GM19035 (cell line): ENCODE measurements around the gene TRIP12.
"Not testable (repeated sequence)": the region's sequence is repeated elsewhere in the genome, so short reads cannot be mapped to it uniquely, and the experiment has no call there.

Experiments
- ATAC-seq: cut with Tn5 transposase; IDR thresholded peaks from one replicate; pipeline ENCODE4 v1.9.1; 2021; ENCODE audit not compliant: unreplicated experiment

The TRIP12 gene

DNA sequence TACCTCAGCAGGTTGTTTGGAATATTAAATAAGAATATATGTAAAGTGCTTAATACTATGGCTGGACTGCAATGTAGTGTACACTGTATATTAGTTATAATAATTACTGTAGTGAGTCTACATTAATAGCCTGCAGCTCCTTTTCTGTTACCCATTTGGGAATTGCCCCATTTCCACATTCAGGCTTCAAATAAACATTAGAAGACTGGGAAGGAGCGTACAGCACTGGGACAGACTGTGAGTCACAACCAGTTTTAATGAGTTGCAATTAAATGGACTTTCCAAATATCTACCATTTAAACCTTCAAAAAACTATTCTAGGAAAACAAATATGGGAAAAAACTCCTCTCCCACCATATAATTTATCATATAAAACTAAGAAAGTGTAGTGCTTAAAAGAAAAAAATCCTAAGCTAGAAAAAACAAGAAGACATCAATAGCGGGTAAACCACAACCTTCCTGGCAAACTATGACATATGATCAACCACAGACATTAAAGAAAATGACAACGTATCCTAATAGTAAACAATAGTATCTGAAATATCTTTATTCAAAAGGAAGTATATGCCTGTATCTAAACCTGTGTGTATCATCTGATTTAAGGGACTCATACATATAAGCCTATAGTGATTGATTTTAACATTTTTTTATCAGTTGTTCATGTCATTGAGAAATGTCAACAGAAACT is 86.1 kb downstream of the TRIP12 start:
- no peak for ATAC-seq

- not testable (repeated sequence) for ATAC-seq
These were observed 87.4 kb downstream of the TRIP12 start for GRCh38 chr2:229834368-229834767.

- no peak for ATAC-seq
These were observed 89.3 kb downstream of the TRIP12 start for GRCh38 chr2:229832510-229832898.

DNA sequence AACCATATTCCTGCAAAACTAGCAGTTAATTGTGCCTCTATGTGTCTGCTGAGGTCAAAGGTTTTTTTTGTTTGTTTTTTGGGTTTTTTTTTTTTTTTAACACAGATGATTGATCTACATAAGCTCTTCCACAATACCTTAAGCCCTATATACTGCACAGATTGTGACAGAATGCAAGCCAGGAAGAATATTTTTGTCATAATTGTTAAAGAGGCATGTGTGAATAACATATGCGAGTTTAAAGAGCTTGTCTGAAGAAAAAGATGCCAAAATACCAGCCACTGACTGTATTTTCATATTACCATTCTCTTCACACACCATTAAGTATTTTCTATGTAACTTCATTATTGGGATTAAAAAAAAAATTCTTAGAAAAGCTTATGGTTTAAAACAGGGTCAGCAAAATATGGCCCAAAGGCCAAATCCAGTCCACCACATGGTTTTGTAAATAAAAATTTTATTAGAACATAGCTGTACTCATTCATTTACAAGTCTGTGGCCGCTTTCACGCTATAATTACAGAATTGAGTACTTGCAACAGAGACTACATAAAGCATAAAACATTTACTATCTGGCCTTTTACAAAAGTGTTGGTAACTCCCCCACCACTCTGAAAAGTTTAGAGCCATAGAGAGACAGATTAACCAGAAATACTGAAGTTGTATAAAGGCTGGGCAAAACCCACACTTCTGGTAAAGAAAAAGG is 89.9 kb downstream of the TRIP12 start:
- no peak for ATAC-seq

DNA sequence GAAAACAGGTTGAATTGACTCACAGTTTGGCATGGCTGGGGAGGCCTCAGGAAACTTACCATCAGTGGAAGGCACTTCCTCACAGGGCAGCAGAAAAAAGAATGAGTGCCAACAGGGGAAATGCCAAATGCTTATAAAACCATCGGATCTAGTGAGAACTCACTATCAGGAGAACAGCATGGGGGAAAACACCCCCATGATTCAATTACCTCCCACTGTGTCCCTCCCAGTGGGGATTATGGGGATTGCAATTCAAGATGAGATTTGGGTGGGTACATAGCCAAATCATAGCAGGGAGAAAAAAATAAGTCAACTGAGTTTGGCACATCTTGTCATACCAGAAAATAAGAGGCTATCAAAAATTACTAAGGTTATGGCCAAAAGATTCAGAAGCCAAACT is 96.3 kb downstream of the TRIP12 start:
- ATAC-seq, result no peak

DNA sequence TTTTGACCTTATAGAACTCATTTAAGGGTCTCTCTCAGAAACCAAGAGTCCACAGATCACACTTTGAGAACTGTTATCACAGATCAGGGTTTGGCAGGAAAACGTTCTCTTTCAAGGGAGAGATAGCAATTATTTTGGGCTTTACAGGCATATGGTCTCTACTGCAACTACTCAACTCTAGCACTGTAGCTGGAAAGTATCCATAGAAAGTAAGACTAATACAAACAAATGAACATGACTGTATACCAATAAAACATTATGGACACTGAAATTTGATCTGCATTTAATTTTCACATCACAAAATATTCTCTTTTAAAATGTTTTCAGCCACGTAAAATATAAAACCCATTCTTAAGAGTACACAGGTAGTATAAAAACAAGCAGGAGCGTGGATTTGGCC is 100.5 kb downstream of the TRIP12 start:
- ATAC-seq, result no peak

GRCh38 chr2:229818230-229818629 is 103.6 kb downstream of the TRIP12 start:
- ATAC-seq, result no peak

DNA sequence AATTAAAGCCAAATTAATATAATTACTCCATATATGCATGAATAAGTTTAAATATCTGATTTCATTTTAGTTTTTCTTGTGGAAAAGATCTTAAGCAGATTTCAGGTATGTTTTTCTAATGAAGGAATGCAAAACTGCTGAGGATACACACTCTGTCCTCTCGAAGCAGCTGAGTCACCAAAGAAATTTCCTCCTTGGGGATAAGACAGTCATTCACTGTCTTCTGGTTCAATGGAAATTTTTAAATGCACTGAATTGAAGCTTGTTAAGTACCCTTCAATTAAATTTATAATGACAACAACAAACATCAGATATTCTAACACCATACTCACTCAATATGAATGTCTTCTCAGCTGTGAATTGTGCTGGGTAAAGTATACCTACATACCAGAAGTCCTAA is 106.0 kb downstream of the TRIP12 start:
- no peak for ATAC-seq

DNA sequence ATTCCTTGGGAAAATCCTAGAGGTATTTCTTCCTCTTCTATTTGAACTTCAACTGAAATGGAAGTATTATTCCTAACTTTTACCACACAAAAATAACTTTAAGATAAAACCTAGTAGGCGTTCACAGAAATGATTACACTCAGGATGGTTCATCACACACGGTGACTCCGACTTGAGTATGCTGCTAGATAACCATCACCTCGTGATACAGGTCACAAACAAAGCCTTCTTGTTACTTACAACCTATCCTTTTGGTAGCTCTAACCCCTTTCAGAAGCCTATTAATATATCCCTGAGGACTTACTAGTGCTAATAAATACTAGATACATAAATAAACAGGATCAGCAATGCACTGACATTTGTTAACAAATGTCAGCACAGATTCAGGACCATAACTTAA is 106.5 kb downstream of the TRIP12 start:
- ATAC-seq, result no peak

GRCh38 chr2:229810786-229811185 is 111.0 kb downstream of the TRIP12 start:
- ATAC-seq, result no peak

DNA sequence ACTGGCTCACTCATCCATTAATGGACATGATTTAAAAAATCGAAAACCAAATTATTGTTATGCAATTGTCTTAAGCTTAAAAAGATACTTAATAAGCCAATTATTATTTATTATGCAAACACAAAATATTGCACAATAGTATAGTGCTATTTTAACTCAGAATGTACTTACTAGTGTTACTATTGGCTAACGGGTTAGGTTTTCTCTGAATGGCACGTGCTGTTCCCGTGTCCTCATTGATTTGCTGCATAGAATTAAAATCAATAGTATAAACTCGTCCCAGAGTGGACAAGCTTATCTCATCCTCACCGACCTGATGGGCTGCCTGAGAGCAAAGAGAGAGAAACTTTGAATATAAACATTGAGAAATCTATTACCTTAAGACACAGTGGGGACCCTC is 116.2 kb downstream of the TRIP12 start:
- ATAC-seq, result no peak

- ATAC-seq, result no peak
These were observed 119.0 kb downstream of the TRIP12 start for GRCh38 chr2:229802785-229803184.

GRCh38 chr2:229800997-229801754 is 120.6 kb downstream of the TRIP12 start:
- peak; percentile 62 for ATAC-seq

GRCh38 chr2:229798446-229799155 is 123.2 kb downstream of the TRIP12 start:
- ATAC-seq, result no peak

GRCh38 chr2:229795058-229795457 is 126.8 kb downstream of the TRIP12 start:
- ATAC-seq, result no peak

DNA sequence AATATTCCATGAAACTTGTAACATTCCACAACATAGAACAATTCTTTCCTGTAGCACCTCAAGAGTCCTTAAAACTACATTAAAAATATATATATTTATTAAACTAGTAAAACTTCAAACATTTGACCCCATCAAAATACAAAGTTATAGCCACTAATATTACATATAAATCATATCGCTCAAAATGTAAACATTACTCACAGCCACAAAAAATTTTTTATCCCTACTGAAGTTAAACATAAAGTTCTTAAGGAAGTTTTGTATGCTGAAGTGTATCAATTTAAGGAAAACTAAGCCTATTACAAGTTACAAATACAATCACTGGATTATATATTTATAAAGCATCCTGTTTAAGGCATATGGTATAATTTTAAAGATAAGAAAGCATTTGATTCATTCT is 127.2 kb downstream of the TRIP12 start:
- ATAC-seq, result no peak

DNA sequence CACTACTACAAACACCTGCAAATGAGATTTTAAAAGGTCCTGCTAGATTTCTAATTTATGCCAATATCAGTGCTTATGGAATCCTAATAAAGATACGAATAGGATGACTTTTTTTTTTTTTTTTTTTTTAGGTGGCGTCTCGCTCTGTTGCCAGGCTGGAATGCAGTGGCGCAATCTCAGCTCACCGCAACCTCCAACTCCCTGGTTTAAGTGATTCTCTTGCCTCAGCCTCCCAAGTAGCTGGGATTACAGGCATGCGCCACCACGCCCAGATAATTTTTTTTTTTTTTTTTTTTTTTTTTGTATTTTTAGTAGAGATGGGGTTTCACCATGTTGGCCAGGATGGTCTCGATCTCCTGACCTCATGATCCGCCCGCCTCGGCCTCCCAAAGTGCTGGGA is 135.5 kb downstream of the TRIP12 start:
- ATAC-seq, result not testable (repeated sequence)

- no peak for ATAC-seq
These were observed 137.0 kb downstream of the TRIP12 start for GRCh38 chr2:229784791-229785190.

- ATAC-seq, result peak; percentile 58
These were observed 138.6 kb downstream of the TRIP12 start for GRCh38 chr2:229783108-229783721.

- no peak for ATAC-seq
These were observed 140.7 kb downstream of the TRIP12 start for GRCh38 chr2:229780856-229781773.
